Measurements from ENCODE around the gene CHIA. TPM values are rescaled to one million over a fixed set of nuclear protein-coding genes. Genes with fewer than 3 reads are reported as not detected.

Gene CHIA
- total and polyA plus RNA-seq, 2 of the 13 experiments (the other 11 are each of a cell fraction or from before 2014, with no cell fraction given): not detected

DNA sequence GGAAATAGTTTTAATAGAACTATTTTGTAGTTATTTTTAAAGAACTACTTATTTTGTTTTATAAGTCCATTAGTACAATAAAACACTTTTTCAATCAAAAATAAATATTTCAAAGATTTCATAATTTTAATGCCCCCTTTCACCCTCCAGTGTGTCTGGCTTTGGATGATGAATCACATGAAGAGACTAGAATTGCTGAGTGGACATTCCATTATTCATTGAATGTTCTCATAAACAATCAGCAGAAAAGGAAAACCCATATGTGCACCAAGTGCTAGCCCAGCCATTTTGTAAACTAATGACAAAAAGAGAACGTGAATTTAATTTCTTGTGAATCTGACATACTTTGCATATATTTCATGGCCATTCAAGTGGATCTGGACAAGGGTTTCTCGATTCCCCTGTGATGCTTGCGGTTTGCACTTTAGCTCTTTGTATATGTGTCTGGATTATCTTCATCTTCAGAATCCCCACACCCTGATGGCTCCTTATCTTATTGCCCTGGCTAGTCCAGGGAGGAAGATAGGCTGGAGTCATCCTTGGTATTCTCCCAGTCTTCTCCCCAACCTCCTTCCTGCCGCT, 20.7 kb upstream of the CHIA start (continued):
- no peak for TF ChIP-seq ZNF614 (CRISPR knock-in tag; IDR thresholded peaks at IDR 0.05; ENCODE audit: borderline replicate concordance)
- TF ChIP-seq, protein P1, sequence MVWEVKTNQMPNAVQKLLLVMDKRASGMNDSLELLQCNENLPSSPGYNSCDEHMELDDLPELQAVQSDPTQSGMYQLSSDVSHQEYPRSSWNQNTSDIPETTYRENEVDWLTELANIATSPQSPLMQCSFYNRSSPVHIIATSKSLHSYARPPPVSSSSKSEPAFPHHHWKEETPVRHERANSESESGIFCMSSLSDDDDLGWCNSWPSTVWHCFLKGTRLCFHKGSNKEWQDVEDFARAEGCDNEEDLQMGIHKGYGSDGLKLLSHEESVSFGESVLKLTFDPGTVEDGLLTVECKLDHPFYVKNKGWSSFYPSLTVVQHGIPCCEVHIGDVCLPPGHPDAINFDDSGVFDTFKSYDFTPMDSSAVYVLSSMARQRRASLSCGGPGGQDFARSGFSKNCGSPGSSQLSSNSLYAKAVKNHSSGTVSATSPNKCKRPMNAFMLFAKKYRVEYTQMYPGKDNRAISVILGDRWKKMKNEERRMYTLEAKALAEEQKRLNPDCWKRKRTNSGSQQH (CRISPR knock-in tag; IDR thresholded peaks at IDR 0.05; ENCODE audit: low read depth): no peak

DNA sequence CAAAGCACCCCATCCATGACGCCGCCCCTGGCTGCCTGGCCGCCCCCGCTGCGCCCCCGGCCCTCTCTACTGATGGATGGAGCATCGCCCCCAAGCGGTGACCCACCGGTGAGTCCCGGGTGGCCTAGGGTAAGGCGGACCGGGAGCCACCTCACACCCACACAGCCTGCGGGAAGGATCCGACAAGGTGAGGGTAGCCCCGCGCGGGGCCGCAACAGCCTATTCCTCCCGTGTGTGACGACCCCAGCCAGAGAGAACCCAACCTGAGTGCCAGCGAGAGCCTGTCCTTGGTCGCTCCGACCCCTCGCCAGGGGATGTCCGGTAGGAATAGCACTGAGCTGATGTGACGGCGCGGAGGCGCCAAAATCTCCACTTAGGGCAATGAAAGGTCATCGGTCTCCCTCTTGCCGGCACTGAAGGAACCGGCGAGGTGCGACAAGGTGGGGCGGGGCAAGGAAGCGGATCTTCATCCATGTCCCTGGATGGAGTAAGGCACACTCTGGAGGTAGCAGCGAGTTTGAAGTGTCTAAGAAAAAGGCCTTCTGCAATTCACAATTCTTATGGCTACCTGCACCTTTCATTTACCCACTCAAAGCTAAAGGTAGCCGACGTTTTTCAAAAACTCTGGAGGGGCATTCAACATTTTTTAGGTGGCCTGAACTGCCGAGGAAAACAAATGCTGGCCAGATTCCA, 19.7 kb upstream of the CHIA start:
- BruUV-seq (replicated peaks): no TSS peak
- in situ Hi-C loops (cut with HindIII; ENCODE audit: extremely low pct_ligation_motif_present, low pct_unique_long_range_greater_than_20kb): no loop called here
- H3K79me2 ChIP-seq (ENCODE audit: insufficient read depth, low read length): no peaks in the 10 kb centered on the region
- peak overlapping the region; percentile 23; the same call in 1 of the 2 replicates for H3K4me2 ChIP-seq (ENCODE audit: low read depth, low read length)
- ChIA-PET CTCF (ENCODE audit: low intra/inter-chr PET ratio, low total read pairs) (interaction anchor here (1.4 kb wide), 1 partner anchor 49 kb away, joined by 4 read pairs; no protein-coding TSS in a partner anchor), POLR2A (no interaction called here)
- FAIRE-seq: no peak
- no peak overlapping the region for H3K27ac ChIP-seq (ENCODE audit: extremely low read length, insufficient read depth, low read length)
- intact Hi-C loops (cut with micrococcal nuclease; ENCODE audit: unreplicated experiment): no loop called here
- no peak for DNase-seq (ENCODE audit: low spot score)
- H3K27me3 ChIP-seq (ENCODE audit: control insufficient read depth in 1 of 2, insufficient read depth in 2 of 2, low read length in 2 of 2): peaks cover 0 to 3% of the 10 kb centered on the region in 2 experiments; a peak in 3 of 5 replicates
- no peak overlapping the region for H3K9ac ChIP-seq (ENCODE audit: insufficient read depth, low read depth, low read length)
- H3K9me3 ChIP-seq (ENCODE audit: low read length): no peaks in the 10 kb centered on the region
- peak; percentile 25; the same call in 2 of the 3 replicates for ATAC-seq
- H2AFZ ChIP-seq (ENCODE audit: low read length): no peak overlapping the region
- no peak overlapping the region for H3K4me3 ChIP-seq (replicated peaks in 1 of 3; ENCODE audit: insufficient read depth in 1 of 3, low read depth in 2 of 3, low read length in 3 of 3)
- H3K36me3 ChIP-seq (replicated peaks in 1 of 2; ENCODE audit: control insufficient read depth in 1 of 2, insufficient read depth in 2 of 2, low read length in 2 of 2): no peaks in the 10 kb centered on the region
- TF ChIP-seq POLR2A (IDR thresholded peaks at IDR 0.05; ENCODE audit: insufficient read depth in 1 of 2, low read depth in 2 of 2, low read length in 2 of 2): no peak
- TF ChIP-seq, protein P2, sequence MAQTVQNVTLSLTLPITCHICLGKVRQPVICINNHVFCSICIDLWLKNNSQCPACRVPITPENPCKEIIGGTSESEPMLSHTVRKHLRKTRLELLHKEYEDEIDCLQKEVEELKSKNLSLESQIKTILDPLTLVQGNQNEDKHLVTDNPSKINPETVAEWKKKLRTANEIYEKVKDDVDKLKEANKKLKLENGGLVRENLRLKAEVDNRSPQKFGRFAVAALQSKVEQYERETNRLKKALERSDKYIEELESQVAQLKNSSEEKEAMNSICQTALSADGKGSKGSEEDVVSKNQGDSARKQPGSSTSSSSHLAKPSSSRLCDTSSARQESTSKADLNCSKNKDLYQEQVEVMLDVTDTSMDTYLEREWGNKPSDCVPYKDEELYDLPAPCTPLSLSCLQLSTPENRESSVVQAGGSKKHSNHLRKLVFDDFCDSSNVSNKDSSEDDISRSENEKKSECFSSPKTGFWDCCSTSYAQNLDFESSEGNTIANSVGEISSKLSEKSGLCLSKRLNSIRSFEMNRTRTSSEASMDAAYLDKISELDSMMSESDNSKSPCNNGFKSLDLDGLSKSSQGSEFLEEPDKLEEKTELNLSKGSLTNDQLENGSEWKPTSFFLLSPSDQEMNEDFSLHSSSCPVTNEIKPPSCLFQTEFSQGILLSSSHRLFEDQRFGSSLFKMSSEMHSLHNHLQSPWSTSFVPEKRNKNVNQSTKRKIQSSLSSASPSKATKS (CRISPR knock-in tag; IDR thresholded peaks at IDR 0.05): no peak
- TF ChIP-seq PTBP1 (IDR thresholded peaks at IDR 0.05; ENCODE audit: low read depth, low read length, poor library complexity, severe bottlenecking): no peak
- 0 out of 2 replicates have a peak, but pooled peaks have one; percentile 15 for TF ChIP-seq CTCF (CRISPR knock-in tag; IDR thresholded peaks at IDR 0.05)
- TF ChIP-seq ELF4 (CRISPR knock-in tag; IDR thresholded peaks at IDR 0.05; ENCODE audit: borderline replicate concordance): no peak
- no peak for TF ChIP-seq ZNF883 (CRISPR knock-in tag; IDR thresholded peaks at IDR 0.05; ENCODE audit: not compliant biosample characterization)
- no peak for TF ChIP-seq MBNL3 (CRISPR knock-in tag; conservative IDR thresholded peaks at IDR 0.05)
- TF ChIP-seq TOPORS (CRISPR knock-in tag; IDR thresholded peaks at IDR 0.05): no peak
- TF ChIP-seq ZIK1 (CRISPR knock-in tag; IDR thresholded peaks at IDR 0.05; ENCODE audit: borderline replicate concordance, low read depth): no peak
- TF ChIP-seq, protein P3, sequence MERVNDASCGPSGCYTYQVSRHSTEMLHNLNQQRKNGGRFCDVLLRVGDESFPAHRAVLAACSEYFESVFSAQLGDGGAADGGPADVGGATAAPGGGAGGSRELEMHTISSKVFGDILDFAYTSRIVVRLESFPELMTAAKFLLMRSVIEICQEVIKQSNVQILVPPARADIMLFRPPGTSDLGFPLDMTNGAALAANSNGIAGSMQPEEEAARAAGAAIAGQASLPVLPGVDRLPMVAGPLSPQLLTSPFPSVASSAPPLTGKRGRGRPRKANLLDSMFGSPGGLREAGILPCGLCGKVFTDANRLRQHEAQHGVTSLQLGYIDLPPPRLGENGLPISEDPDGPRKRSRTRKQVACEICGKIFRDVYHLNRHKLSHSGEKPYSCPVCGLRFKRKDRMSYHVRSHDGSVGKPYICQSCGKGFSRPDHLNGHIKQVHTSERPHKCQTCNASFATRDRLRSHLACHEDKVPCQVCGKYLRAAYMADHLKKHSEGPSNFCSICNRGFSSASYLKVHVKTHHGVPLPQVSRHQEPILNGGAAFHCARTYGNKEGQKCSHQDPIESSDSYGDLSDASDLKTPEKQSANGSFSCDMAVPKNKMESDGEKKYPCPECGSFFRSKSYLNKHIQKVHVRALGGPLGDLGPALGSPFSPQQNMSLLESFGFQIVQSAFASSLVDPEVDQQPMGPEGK (CRISPR knock-in tag; IDR thresholded peaks at IDR 0.05): peak; percentile 52
- TF ChIP-seq SMYD3 (CRISPR knock-in tag; IDR thresholded peaks at IDR 0.05): no peak
- 73% methylated on average over 16 of the region's 40 CpGs for WGBS (ENCODE audit: low lambda C conversion rate)
- H4K20me1 ChIP-seq (ENCODE audit: insufficient read depth, low read length): no peaks in the 10 kb centered on the region
- H3K4me1 ChIP-seq (ENCODE audit: insufficient read depth, low read length): peaks cover 8% of the 10 kb centered on the region

All from HepG2 (cell line).